Panc1 (cell line): ENCODE results near the gene NTM. TPM values are rescaled to one million over a fixed set of nuclear protein-coding genes. Genes with fewer than 3 reads are reported as not detected.
A peak's percentile ranks its signal among the peaks of the same experiment; 100 is the strongest.

Experiments
- ATAC-seq: fragments of 200-7000 bp; cut with Tn5 transposase; 2 replicates; pipeline ENCODE4 v1.9.1; 2020; ENCODE audit warnings: mild to moderate bottlenecking, moderate library complexity
- BruUV-seq: library from RNA; stranded (reverse); fragments of 400-500 nt; replicated peaks from 2 replicates; lab custom pipeline; 2021; lab: Mats Ljungman, UMichigan
- CTCF ChIA-PET: fragments of 300-600 bp; sonication (Branson Sonifier 250); formaldehyde crosslinking; loops from one replicate; lab custom pipeline; 2022; ENCODE audit warnings: antibody characterized with exemption; lab: Charles Lee
- POLR2A ChIA-PET: fragments of 300-600 bp; sonication (Branson Sonifier 250); formaldehyde crosslinking; loops from one replicate; lab custom pipeline; 2022; ENCODE audit warnings: antibody characterized with exemption; lab: Charles Lee
- DNase-seq: peaks from one replicate; pipeline ENCODE4 v3.0.0-alpha.2; 2010; ENCODE audit warnings: low read depth, low spot score
- H3K27ac ChIP-seq: 2 replicates; pipeline ENCODE4 v1.5.1; 2011; ENCODE audit warnings: mild to moderate bottlenecking, low read length, inconsistent platforms
- H3K27me3 ChIP-seq: fragments of 200-500 bp; sonication (Bioruptor generic); 2 replicates; pipeline ENCODE4 v1.6.0; 2014; ENCODE audit warnings: low read length, inconsistent platforms; ENCODE audit not compliant: control insufficient read depth, insufficient read depth
- H3K36me3 ChIP-seq: fragments of 200-500 bp; sonication (Bioruptor generic); 2 replicates; pipeline ENCODE4 v1.5.1; 2014; ENCODE audit warnings: inconsistent platforms, mild to moderate bottlenecking, low read length, moderate library complexity; ENCODE audit not compliant: control insufficient read depth, insufficient read depth
- H3K4me1 ChIP-seq: 2 replicates; pipeline ENCODE4 v1.5.1; 2011; ENCODE audit warnings: inconsistent platforms, mild to moderate bottlenecking, low read length, moderate library complexity; ENCODE audit not compliant: control insufficient read depth, insufficient read depth
- H3K4me3 ChIP-seq, 2 experiments: 2 replicates each; pipeline ENCODE4 v1.5.1; 2011 to 2012; ENCODE audit warnings: low read depth in 2 of 2, low read length in 2 of 2, mild to moderate bottlenecking in 2 of 2, inconsistent platforms in 1 of 2, moderate library complexity in 1 of 2
- H3K9me3 ChIP-seq: fragments of 200-500 bp; sonication (Bioruptor generic); 2 replicates; pipeline ENCODE4 v1.5.1; 2014; ENCODE audit warnings: low read depth, mild to moderate bottlenecking, inconsistent platforms, low read length, moderate library complexity; ENCODE audit not compliant: control insufficient read depth, insufficient read depth
- POLR2AphosphoS5 ChIP-seq: IDR thresholded peaks from 2 replicates; pipeline ENCODE4 v1.6.1; 2012; ENCODE audit warnings: mild to moderate bottlenecking, low read depth, low read length, moderate library complexity
- SIN3A ChIP-seq: IDR thresholded peaks from 2 replicates; pipeline ENCODE4 v1.6.1; 2012; ENCODE audit warnings: low read depth, mild to moderate bottlenecking, low read length, moderate library complexity, borderline replicate concordance; ENCODE audit not compliant: insufficient read depth
- TCF7L2 ChIP-seq: IDR thresholded peaks from 2 replicates; pipeline ENCODE4 v1.6.1; 2011; ENCODE audit warnings: mild to moderate bottlenecking, low read depth, low read length, inconsistent platforms
- in situ Hi-C: cut with HindIII; loops from 2 replicates; pipeline ENCODE4 v1.10.0; 2016; ENCODE audit warnings: low sequenced_read_pairs, low pct_unique_long_range_greater_than_20kb
- intact Hi-C: fragments of 100-400 bp; cut with micrococcal nuclease; formaldehyde crosslinking; loops from one replicate; pipeline ENCODE4 v1.10.0; 2022; ENCODE audit not compliant: unreplicated experiment
- total RNA-seq: library from RNA; stranded (reverse); gene quantifications from one replicate; pipeline ENCODE4 v1.2.1, GENCODE V29; 2021; ENCODE audit not compliant: unreplicated experiment
- TF ChIP-seq, protein P1 (sequence below), 2 experiments: IDR thresholded peaks; 2 replicates each; pipeline ENCODE4 v1.6.1; 2011 to 2012; ENCODE audit warnings: low read depth in 2 of 2, control low read depth in 1 of 2, low read length in 1 of 2, mild to moderate bottlenecking in 1 of 2, moderate library complexity in 1 of 2; ENCODE audit not compliant: insufficient read depth in 1 of 2
- TF ChIP-seq, protein P2 (sequence below): fragments of 450-650 bp; IDR thresholded peaks from 2 replicates; pipeline ENCODE4 v1.5.1; 2017; ENCODE audit warnings: mild to moderate bottlenecking

The NTM gene
- total RNA-seq, 1 experiment from 2014 or later, result 0.10 TPM

- CTCF ChIA-PET, result interaction anchor here (0.5 to 1.0 kb wide), 3 partner anchors 178 to 1012 kb away, joined by 3 to 4 read pairs (median 4); no protein-coding TSS in a partner anchor
These were observed 497.2 kb downstream of the NTM start for GRCh38 chr11:131867457-131868257.

DNA sequence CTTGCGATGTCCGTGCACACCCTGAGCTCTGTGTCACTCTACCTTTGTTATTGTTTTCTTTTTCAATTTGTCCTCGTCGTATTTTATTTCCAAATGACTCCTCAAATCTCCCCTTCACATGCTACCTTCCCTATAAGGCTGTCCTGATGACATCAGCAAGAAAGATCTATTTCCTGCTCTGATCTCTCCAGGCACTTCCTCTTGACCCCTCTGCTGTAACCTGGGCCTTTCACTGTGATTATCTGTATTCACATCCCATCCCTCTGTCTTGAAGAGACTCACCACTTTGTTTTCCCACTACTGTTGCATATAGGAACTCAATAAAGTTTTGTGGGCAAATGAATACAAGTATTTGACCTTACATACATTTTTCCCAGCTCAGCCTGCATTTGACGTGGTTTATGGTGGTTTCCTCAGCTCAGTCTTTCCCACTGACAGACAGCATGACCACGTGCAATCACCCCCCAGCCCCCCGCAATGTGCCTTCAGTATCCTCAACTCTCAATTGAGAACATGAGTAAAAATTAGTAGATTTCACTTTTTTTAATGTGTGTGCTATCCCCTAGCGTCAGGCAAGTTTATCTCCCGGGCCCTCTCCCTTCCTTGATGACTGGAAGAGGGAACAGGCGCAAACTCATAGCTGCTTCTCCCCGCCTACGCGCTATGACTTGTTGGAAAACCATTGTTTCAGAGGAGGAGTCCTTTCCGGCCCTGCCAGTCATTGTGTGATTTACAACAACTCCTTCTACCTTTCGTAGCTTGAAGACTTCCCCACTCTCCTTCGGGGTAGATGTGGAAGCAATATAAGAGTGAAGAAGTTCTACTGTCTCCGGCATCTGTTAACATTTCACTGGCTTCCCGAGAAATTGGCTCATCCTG, 498.5 kb downstream of the NTM start:
- H3K4me3 ChIP-seq, result no peak overlapping the region
- intact Hi-C loops, result loop anchor here (10.0 kb wide), 1 partner anchor 256 kb away; no protein-coding TSS in a partner anchor
- ChIA-PET CTCF (no interaction called here), POLR2A (no interaction called here)
- H3K27me3 ChIP-seq, result no peaks in the 10 kb centered on the region
- no peak overlapping the region for H3K27ac ChIP-seq
- TF ChIP-seq TCF7L2 (no peak), POLR2AphosphoS5 (no peak), SIN3A (no peak)
- TF ChIP-seq, protein P1, sequence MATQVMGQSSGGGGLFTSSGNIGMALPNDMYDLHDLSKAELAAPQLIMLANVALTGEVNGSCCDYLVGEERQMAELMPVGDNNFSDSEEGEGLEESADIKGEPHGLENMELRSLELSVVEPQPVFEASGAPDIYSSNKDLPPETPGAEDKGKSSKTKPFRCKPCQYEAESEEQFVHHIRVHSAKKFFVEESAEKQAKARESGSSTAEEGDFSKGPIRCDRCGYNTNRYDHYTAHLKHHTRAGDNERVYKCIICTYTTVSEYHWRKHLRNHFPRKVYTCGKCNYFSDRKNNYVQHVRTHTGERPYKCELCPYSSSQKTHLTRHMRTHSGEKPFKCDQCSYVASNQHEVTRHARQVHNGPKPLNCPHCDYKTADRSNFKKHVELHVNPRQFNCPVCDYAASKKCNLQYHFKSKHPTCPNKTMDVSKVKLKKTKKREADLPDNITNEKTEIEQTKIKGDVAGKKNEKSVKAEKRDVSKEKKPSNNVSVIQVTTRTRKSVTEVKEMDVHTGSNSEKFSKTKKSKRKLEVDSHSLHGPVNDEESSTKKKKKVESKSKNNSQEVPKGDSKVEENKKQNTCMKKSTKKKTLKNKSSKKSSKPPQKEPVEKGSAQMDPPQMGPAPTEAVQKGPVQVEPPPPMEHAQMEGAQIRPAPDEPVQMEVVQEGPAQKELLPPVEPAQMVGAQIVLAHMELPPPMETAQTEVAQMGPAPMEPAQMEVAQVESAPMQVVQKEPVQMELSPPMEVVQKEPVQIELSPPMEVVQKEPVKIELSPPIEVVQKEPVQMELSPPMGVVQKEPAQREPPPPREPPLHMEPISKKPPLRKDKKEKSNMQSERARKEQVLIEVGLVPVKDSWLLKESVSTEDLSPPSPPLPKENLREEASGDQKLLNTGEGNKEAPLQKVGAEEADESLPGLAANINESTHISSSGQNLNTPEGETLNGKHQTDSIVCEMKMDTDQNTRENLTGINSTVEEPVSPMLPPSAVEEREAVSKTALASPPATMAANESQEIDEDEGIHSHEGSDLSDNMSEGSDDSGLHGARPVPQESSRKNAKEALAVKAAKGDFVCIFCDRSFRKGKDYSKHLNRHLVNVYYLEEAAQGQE (IDR thresholded peaks at IDR 0.05; ENCODE audit: insufficient read depth in 1 of 2, low read depth in 2 of 2, low read length in 1 of 2), result no peak
- TF ChIP-seq, protein P2, sequence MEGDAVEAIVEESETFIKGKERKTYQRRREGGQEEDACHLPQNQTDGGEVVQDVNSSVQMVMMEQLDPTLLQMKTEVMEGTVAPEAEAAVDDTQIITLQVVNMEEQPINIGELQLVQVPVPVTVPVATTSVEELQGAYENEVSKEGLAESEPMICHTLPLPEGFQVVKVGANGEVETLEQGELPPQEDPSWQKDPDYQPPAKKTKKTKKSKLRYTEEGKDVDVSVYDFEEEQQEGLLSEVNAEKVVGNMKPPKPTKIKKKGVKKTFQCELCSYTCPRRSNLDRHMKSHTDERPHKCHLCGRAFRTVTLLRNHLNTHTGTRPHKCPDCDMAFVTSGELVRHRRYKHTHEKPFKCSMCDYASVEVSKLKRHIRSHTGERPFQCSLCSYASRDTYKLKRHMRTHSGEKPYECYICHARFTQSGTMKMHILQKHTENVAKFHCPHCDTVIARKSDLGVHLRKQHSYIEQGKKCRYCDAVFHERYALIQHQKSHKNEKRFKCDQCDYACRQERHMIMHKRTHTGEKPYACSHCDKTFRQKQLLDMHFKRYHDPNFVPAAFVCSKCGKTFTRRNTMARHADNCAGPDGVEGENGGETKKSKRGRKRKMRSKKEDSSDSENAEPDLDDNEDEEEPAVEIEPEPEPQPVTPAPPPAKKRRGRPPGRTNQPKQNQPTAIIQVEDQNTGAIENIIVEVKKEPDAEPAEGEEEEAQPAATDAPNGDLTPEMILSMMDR, result no peak
- in situ Hi-C loops, result no loop called here
- ATAC-seq (no peak), DNase-seq (no peak)
- BruUV-seq, result no TSS peak
- no peaks in the 10 kb centered on the region for H3K4me1 ChIP-seq
- no peaks in the 10 kb centered on the region for H3K9me3 ChIP-seq
- no peaks in the 10 kb centered on the region for H3K36me3 ChIP-seq

More at GRCh38 chr11:131867457-131868257, 497.2 kb downstream of the NTM start:
- peak; percentile 84 for ATAC-seq
- BruUV-seq, result no TSS peak
- H3K36me3 ChIP-seq, result no peaks in the 10 kb centered on the region
- POLR2A ChIA-PET, result no interaction called here
- H3K27ac ChIP-seq, result no peak overlapping the region
- in situ Hi-C loops, result no loop called here
- intact Hi-C loops, result loop anchor here (10.0 kb wide), 1 partner anchor 257 kb away; no protein-coding TSS in a partner anchor
- TF ChIP-seq, protein P1 (IDR thresholded peaks at IDR 0.05; ENCODE audit: insufficient read depth in 1 of 2, low read depth in 2 of 2, low read length in 1 of 2), result no peak
- no peak for TF ChIP-seq TCF7L2
- no peak for TF ChIP-seq POLR2AphosphoS5
- TF ChIP-seq, protein P2, result peak; percentile 80
- H3K9me3 ChIP-seq, result no peaks in the 10 kb centered on the region
- H3K4me1 ChIP-seq, result no peaks in the 10 kb centered on the region
- H3K27me3 ChIP-seq, result no peaks in the 10 kb centered on the region
- DNase-seq, result peak; percentile 51
- no peak overlapping the region for H3K4me3 ChIP-seq
